HepG2 (cell line): ENCODE results near the gene OSER1. TPM values are rescaled to one million over a fixed set of nuclear protein-coding genes. Genes with fewer than 3 reads are reported as not detected.

Experiments
- AHR ChIP-seq: IDR thresholded peaks from 2 replicates; pipeline ENCODE4 v1.6.1; 2018; ENCODE audit warnings: missing genetic modification reagents, missing compliant biosample characterization
- ATF3 ChIP-seq: sonication (generic); formaldehyde crosslinking; IDR thresholded peaks from 2 replicates; pipeline ENCODE4 v1.4.0; 2020; ENCODE audit warnings: missing genetic modification reagents
- BORCS8-MEF2B ChIP-seq: sonication (generic); formaldehyde crosslinking; IDR thresholded peaks from 2 replicates; pipeline ENCODE4 v1.8.0; 2022; ENCODE audit warnings: mild to moderate bottlenecking, missing genetic modification reagents
- ELF4 ChIP-seq: sonication (generic); formaldehyde crosslinking; IDR thresholded peaks from 2 replicates; pipeline ENCODE4 v1.5.0; 2020; ENCODE audit warnings: missing genetic modification reagents, mild to moderate bottlenecking, moderate library complexity, borderline replicate concordance
- GABPB1 ChIP-seq: IDR thresholded peaks from 2 replicates; pipeline ENCODE4 v1.6.1; 2016; ENCODE audit warnings: mild to moderate bottlenecking, missing genetic modification reagents, moderate library complexity, missing compliant biosample characterization
- GATAD1 ChIP-seq: IDR thresholded peaks from 2 replicates; pipeline ENCODE4 v1.6.1; 2016; ENCODE audit warnings: missing genetic modification reagents, missing compliant biosample characterization
- GTF2F1 ChIP-seq: fragments of 150-350 bp; IDR thresholded peaks from 2 replicates; pipeline ENCODE4 v1.6.1; 2014; ENCODE audit warnings: low read length
- MED1 ChIP-seq: sonication (generic); formaldehyde crosslinking; IDR thresholded peaks from 2 replicates; pipeline ENCODE4 v1.4.0; 2020; ENCODE audit warnings: missing genetic modification reagents
- MLLT10 ChIP-seq: sonication (generic); formaldehyde crosslinking; IDR thresholded peaks from 2 replicates; pipeline ENCODE4 v1.4.0; 2020; ENCODE audit warnings: missing genetic modification reagents
- RBFOX2 ChIP-seq: fragments of 200-400 bp; formaldehyde crosslinking; IDR thresholded peaks from 2 replicates; pipeline ENCODE4 v1.6.1; 2017; ENCODE audit warnings: low read depth, mild to moderate bottlenecking, low read length
- RNF2 ChIP-seq: fragments of 450-650 bp; conservative IDR thresholded peaks from 2 replicates; pipeline ENCODE4 v1.6.1; 2016; ENCODE audit warnings: low read depth
- SRSF1 ChIP-seq: fragments of 200-400 bp; formaldehyde crosslinking; optimal IDR thresholded peaks from 2 replicates; pipeline ENCODE3; 2017; ENCODE audit warnings: mild to moderate bottlenecking, low read depth, low read length, moderate library complexity
- ZFY ChIP-seq: sonication (generic); formaldehyde crosslinking; IDR thresholded peaks from 2 replicates; pipeline ENCODE4 v1.4.0; 2020; ENCODE audit warnings: missing genetic modification reagents
- ZNF263 ChIP-seq: sonication (generic); formaldehyde crosslinking; IDR thresholded peaks from 2 replicates; pipeline ENCODE4 v1.4.0; 2020; ENCODE audit warnings: missing genetic modification reagents
- ZNF275 ChIP-seq: sonication (generic); formaldehyde crosslinking; IDR thresholded peaks from 2 replicates; pipeline ENCODE4 v1.8.0; 2022; ENCODE audit warnings: missing genetic modification reagents, mild to moderate bottlenecking, inconsistent platforms, borderline replicate concordance
- ZNF550 ChIP-seq: sonication (generic); formaldehyde crosslinking; IDR thresholded peaks from 2 replicates; pipeline ENCODE4 v1.4.0; 2020; ENCODE audit warnings: mild to moderate bottlenecking, missing genetic modification reagents, borderline replicate concordance
- ZNF572 ChIP-seq: sonication (generic); formaldehyde crosslinking; IDR thresholded peaks from 2 replicates; pipeline ENCODE4 v1.5.1; 2020; ENCODE audit warnings: mild to moderate bottlenecking, missing genetic modification reagents
- ZNF605 ChIP-seq: sonication (generic); formaldehyde crosslinking; IDR thresholded peaks from 2 replicates; pipeline ENCODE4 v1.8.0; 2022; ENCODE audit warnings: mild to moderate bottlenecking, missing genetic modification reagents
- ZNF766 ChIP-seq: sonication (generic); formaldehyde crosslinking; IDR thresholded peaks from 2 replicates; pipeline ENCODE4 v1.5.0; 2020; ENCODE audit warnings: missing genetic modification reagents, borderline replicate concordance
- ZSCAN20 ChIP-seq: sonication (generic); formaldehyde crosslinking; IDR thresholded peaks from 2 replicates; pipeline ENCODE4 v1.4.0; 2020; ENCODE audit warnings: missing genetic modification reagents, mild to moderate bottlenecking, borderline replicate concordance
- ZZZ3 ChIP-seq: sonication (generic); formaldehyde crosslinking; IDR thresholded peaks from 2 replicates; pipeline ENCODE4 v1.4.0; 2020; ENCODE audit warnings: missing genetic modification reagents, mild to moderate bottlenecking, borderline replicate concordance
- polyA plus RNA-seq, 8 experiments: library from polyadenylated mRNA; depleted of rRNA in 3 of 8; stranded (reverse) in 7 of 8; unstranded in 1 of 8; fragments of >200 nt; fragmentation: Illumina TruSeq in 4 of 8; extraction: Trizol in 4 of 8; gene quantifications; 2 replicates each; pipeline versions ENCODE4 v1.2.1 to v1.2.3, GENCODE V29; 2011 to 2016; ENCODE audit warnings: low read depth in 4 of 8, missing spikeins in 1 of 8, mixed read lengths in 1 of 8; ENCODE audit not compliant: insufficient read depth in 1 of 8
- total RNA-seq, 5 experiments: library from RNA; depleted of rRNA; stranded (reverse); fragments of >200 nt; fragmentation: Illumina TruSeq; extraction: Trizol; gene quantifications; 2 replicates each; pipeline ENCODE4 v1.2.3, GENCODE V29; 2016; ENCODE audit warnings: low read depth in 1 of 5
- TF ChIP-seq, protein P1 (sequence below): sonication (generic); formaldehyde crosslinking; conservative IDR thresholded peaks from 2 replicates; pipeline ENCODE4 v1.4.0; 2020; ENCODE audit warnings: mild to moderate bottlenecking, missing genetic modification reagents, moderate library complexity
- TF ChIP-seq, protein P2 (sequence below): IDR thresholded peaks from 2 replicates; pipeline ENCODE4 v1.6.1; 2016; ENCODE audit warnings: missing compliant biosample characterization, missing genetic modification reagents, borderline replicate concordance
- TF ChIP-seq, protein P3 (sequence below): sonication (generic); formaldehyde crosslinking; IDR thresholded peaks from 2 replicates; pipeline ENCODE4 v1.4.0; 2020; ENCODE audit warnings: mild to moderate bottlenecking, missing genetic modification reagents

Gene OSER1
- total and polyA plus RNA-seq, 2 of the 13 experiments (the other 11 are each of a cell fraction or from before 2014, with no cell fraction given) = 71.2 to 71.5 TPM

DNA sequence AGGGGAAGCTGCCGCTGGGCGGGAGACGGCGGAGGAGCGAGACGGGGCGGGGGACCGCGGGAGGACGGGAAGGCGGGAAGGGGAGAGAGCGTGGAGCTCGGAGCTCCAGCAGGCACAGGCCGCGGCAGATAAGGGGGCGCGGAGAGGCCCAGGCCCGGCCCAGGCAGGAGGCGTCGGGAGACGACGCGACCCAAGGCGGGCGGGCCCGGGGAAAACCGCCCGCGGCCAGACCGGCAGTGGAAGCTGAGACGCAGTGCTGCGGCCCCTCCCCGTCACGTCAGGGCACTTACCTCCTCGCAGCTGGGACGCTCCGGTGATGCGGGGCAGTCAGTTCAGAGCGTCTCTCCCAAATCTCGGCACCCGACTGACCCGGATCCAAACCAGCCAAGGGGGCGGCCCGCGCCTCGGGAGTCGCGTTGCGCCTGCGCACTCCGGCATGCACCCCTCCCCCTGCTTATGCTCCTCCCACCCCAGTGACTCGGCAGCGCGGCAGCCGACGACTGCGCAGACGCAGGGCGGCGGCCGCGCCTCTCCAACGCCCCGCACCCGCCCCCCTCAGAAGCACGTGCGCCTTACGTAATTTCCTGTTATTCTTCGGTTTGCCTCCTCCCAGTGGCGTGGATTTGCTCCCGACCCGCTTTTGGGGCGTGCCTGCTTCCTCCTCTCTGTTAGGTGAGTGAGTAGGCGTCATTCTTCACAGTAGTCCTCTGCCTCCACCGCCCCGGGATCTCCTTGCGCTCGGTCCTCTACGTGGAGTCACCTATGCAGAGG, at the start of gene OSER1 (continued):
- TF ChIP-seq, protein P1, sequence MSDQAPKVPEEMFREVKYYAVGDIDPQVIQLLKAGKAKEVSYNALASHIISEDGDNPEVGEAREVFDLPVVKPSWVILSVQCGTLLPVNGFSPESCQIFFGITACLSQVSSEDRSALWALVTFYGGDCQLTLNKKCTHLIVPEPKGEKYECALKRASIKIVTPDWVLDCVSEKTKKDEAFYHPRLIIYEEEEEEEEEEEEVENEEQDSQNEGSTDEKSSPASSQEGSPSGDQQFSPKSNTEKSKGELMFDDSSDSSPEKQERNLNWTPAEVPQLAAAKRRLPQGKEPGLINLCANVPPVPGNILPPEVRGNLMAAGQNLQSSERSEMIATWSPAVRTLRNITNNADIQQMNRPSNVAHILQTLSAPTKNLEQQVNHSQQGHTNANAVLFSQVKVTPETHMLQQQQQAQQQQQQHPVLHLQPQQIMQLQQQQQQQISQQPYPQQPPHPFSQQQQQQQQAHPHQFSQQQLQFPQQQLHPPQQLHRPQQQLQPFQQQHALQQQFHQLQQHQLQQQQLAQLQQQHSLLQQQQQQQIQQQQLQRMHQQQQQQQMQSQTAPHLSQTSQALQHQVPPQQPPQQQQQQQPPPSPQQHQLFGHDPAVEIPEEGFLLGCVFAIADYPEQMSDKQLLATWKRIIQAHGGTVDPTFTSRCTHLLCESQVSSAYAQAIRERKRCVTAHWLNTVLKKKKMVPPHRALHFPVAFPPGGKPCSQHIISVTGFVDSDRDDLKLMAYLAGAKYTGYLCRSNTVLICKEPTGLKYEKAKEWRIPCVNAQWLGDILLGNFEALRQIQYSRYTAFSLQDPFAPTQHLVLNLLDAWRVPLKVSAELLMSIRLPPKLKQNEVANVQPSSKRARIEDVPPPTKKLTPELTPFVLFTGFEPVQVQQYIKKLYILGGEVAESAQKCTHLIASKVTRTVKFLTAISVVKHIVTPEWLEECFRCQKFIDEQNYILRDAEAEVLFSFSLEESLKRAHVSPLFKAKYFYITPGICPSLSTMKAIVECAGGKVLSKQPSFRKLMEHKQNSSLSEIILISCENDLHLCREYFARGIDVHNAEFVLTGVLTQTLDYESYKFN = peak; percentile 75
- TF ChIP-seq ZNF572 (peak; percentile 87), RNF2 (0 out of 2 replicates have a peak, but pooled peaks have one; percentile 76), ZNF263 (CRISPR knock-in tag) (peak; percentile 12; the same call in 1 of the 2 replicates), ELF4 (CRISPR knock-in tag) (peak; percentile 81; the same call in 1 of the 2 replicates), ATF3 (peak; percentile 44), ZNF605 (peak; percentile 94), ZFY (peak; percentile 99), ZZZ3 (CRISPR knock-in tag) (no peak; the same call in 1 of the 2 replicates), ZNF766 (CRISPR knock-in tag) (no peak; the same call in 1 of the 2 replicates), AHR (CRISPR knock-in tag) (peak; percentile 90), RBFOX2 (peak; percentile 98), GATAD1 (CRISPR knock-in tag) (peak; percentile 89), MED1 (CRISPR knock-in tag) (peak; percentile 82), ZSCAN20 (CRISPR knock-in tag) (no peak), GTF2F1 (peak; percentile 9; the same call in 1 of the 2 replicates), ZNF275 (peak; percentile 46; the same call in 1 of the 2 replicates), GABPB1 (peak; percentile 99), ZNF550 (CRISPR knock-in tag) (peak; percentile 65; the same call in 1 of the 2 replicates), BORCS8-MEF2B (peak; percentile 95), MLLT10 (CRISPR knock-in tag) (no peak), SRSF1 (no peak)
- TF ChIP-seq, protein P2, sequence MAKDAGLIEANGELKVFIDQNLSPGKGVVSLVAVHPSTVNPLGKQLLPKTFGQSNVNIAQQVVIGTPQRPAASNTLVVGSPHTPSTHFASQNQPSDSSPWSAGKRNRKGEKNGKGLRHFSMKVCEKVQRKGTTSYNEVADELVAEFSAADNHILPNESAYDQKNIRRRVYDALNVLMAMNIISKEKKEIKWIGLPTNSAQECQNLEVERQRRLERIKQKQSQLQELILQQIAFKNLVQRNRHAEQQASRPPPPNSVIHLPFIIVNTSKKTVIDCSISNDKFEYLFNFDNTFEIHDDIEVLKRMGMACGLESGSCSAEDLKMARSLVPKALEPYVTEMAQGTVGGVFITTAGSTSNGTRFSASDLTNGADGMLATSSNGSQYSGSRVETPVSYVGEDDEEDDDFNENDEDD (CRISPR knock-in tag) = peak; percentile 49; the same call in 1 of the 2 replicates
- TF ChIP-seq, protein P3, sequence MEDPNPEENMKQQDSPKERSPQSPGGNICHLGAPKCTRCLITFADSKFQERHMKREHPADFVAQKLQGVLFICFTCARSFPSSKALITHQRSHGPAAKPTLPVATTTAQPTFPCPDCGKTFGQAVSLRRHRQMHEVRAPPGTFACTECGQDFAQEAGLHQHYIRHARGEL (CRISPR knock-in tag) = no peak
